Ovary (tissue), 3 donors: ENCODE data around the gene MYRIP.

Experiments used
- EP300 ChIP-seq: sonication (generic); formaldehyde crosslinking; IDR thresholded peaks from one replicate; pipeline ENCODE4 v1.6.1; 2017; ENCODE audit warnings: antibody characterized with exemption
- POLR2A ChIP-seq: fragments of 450-650 bp; IDR thresholded peaks from one replicate; pipeline ENCODE4 v1.6.1; 2017; ENCODE audit warnings: antibody characterized with exemption, mild to moderate bottlenecking, moderate library complexity
- TF ChIP-seq, protein P1 (sequence below), 3 donors: fragments of 450-650 bp in 2 of 3; fragments of 200-600 bp in 1 of 3; IDR thresholded peaks; one replicate each; pipeline versions ENCODE4 v1.5.1 to v1.8.0; 2016 to 2022; ENCODE audit warnings: antibody characterized with exemption in 3 of 3, mild to moderate bottlenecking in 1 of 3
- donor health status: DM: no; HTN: no; CAD: no.

DNA sequence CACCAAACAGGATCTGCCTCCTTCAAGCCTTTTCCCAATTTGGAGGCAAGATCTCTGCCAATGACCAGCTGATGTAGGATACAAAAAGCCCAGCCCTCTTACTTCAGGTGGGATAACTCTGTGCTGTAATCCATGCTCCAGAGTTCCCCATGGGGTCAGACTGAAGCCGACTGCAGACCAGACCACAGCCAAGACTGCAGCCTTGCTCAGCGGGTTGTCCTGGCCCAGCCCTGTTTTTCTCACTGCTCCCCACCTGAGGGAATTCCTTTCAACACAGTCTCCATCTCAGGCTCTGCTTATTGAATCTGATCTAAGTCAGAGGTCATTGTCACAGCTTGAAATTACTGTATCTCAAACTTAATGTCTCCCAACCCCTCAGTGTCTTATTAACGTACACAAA, 207.0 kb downstream of the MYRIP start:
- TF ChIP-seq, protein P1, sequence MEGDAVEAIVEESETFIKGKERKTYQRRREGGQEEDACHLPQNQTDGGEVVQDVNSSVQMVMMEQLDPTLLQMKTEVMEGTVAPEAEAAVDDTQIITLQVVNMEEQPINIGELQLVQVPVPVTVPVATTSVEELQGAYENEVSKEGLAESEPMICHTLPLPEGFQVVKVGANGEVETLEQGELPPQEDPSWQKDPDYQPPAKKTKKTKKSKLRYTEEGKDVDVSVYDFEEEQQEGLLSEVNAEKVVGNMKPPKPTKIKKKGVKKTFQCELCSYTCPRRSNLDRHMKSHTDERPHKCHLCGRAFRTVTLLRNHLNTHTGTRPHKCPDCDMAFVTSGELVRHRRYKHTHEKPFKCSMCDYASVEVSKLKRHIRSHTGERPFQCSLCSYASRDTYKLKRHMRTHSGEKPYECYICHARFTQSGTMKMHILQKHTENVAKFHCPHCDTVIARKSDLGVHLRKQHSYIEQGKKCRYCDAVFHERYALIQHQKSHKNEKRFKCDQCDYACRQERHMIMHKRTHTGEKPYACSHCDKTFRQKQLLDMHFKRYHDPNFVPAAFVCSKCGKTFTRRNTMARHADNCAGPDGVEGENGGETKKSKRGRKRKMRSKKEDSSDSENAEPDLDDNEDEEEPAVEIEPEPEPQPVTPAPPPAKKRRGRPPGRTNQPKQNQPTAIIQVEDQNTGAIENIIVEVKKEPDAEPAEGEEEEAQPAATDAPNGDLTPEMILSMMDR (IDR thresholded peaks at IDR 0.05), result no peak
- TF ChIP-seq POLR2A (no peak), EP300 (no peak)
